ENCODE measurements around the gene SMPD3.
A peak's percentile ranks its signal among the peaks of the same experiment; 100 is the strongest.

Gene SMPD3

DNA sequence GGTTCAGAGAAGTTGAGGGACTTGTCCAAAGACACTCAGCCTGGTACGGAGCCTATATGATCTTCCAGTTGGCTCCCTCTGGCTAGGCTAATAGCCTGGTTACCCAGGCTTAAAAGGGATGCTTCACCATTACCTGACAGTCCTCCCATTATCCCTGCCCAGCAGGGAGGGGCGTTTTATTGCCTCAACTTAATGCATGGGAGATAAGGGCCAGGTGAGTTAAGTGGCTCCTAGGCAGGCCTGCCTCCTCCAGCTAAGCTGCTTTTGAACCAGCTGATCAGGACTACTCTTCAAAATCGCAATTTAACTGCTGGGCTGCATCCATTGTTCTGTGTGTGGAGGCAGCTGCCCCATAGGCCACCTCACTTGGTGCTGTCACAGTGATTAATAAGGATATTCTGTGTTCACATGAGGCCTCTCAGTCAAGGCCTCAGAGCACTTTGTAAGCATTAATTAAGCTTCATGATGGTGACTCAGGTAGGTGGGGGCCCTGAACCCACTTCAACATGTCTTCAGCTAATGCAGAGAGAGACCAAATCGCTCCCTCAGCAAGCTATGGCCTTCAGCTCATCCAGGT is 27.9 kb downstream of the SMPD3 start:
- Mint-ChIP-seq H3K4me1 (ENCODE audit: low read depth in 2 of 2) (peaks cover 29 to 36% of the 10 kb centered on the region in 2 donors), H3K9me3 (no peaks in the 10 kb centered on the region), H3K36me3 (ENCODE audit: insufficient read depth) (no peaks in the 10 kb centered on the region)

DNA sequence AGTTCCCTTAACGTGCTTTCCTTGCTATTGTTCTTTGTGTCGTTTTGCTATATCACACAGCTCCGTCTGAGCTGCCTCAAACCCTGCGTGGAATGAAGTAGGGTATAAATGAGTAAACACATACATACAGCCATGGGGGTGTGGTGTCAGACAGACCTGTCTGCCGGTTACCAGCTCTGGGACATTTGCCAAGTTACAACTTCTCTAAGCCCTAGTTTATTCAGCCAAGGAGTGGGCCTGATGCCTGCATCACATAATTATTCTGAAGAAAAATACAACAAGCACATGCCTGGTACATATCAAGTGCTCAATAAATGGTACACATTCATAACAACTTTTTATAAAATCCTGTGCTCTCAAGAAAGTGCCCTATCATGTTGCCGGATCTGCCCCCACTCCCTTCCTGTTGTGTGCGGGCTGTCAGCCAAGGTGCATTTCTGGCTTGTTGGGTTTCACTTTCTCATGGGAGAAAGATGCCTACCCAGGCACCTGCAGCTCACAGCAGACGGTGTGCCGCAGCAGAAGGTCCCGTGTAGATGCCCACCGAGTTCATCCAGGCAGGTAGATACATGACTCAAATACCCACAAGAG is 30.5 kb downstream of the SMPD3 start:
- Mint-ChIP-seq H3K9me3 (no peaks in the 10 kb centered on the region), H3K27me3 (no peaks in the 10 kb centered on the region), H3K36me3 (ENCODE audit: insufficient read depth) (no peaks in the 10 kb centered on the region), H3K27ac (peak overlapping the region; percentile 84 to 99), H3K4me3 (peak overlapping the region; percentile 76 to 80), H3K4me1 (ENCODE audit: low read depth in 2 of 2) (peaks cover 35 to 40% of the 10 kb centered on the region in 2 donors)
- peak; percentile 88 for ATAC-seq (replicated peaks)
- DNase-seq = peak; percentile 57 to 70 (median 62)

More for the DNA sequence above, 27.9 kb downstream of the SMPD3 start:
- DNase-seq (no peak), ATAC-seq (replicated peaks) (no peak)
- Mint-ChIP-seq H3K27ac (peak overlapping the region in 1 of 2 donors; percentile 99), H3K4me3 (no peak overlapping the region), H3K27me3 (no peaks in the 10 kb centered on the region)

DNA sequence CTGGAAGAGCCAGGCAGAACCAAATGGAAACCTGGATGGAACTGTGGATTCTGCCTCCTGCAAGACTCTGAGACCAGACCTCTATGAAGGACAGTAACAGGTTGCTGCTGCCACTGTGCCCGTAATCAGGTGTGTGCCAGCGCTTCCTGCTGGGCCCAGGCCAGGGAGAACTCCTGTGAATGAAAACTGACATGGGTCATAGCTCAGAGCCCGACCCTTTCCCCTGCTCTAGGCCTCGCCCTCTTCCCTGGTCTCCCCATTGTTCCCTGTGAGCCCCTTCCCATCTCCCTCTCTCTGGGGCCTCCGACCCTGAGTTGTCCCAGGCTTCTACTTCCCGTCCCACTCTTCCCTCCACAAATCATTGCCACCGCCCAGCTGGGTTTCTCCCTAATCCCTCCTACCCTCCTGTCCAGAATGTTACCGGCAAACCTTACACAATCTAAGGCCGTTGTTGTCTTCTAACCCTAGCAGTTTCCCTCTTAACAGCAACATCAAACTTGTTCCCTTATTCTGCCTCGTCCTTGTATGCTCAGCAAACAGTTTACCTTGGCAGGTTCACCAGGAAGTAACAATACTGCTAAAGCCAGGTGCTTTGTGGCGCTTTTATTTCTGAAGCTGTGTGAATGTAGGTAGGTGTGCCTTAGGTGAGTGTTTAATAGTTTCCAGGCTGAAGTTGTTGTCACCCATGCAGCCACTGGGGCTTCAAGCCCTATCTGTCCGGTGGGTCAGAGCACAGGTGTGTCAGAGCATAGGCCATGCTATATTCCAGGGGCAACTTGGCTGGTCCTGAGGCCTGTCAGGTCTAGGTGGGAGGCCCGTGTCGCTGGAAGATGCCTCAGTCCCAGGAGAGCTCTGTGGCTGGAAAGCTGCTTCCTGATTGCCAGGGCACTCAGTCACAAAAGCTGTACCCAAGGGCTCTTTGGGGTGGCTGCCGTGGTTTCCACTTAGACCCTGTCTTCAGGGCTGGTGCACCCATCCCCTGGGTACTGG is 32.0 kb downstream of the SMPD3 start:
- DNase-seq (no peak), ATAC-seq (replicated peaks) (no peak)
- no peaks in the 10 kb centered on the region for H3K9me3 Mint-ChIP-seq
- H3K36me3 Mint-ChIP-seq (ENCODE audit: insufficient read depth) = no peaks in the 10 kb centered on the region
- H3K27ac Mint-ChIP-seq = peak overlapping the region; percentile 84 to 99
- no peaks in the 10 kb centered on the region for H3K27me3 Mint-ChIP-seq
- H3K4me1 Mint-ChIP-seq (ENCODE audit: low read depth in 2 of 2) = peaks cover 41 to 46% of the 10 kb centered on the region in 2 donors
- peak overlapping the region in 1 of 2 donors; percentile 76 for H3K4me3 Mint-ChIP-seq

DNA sequence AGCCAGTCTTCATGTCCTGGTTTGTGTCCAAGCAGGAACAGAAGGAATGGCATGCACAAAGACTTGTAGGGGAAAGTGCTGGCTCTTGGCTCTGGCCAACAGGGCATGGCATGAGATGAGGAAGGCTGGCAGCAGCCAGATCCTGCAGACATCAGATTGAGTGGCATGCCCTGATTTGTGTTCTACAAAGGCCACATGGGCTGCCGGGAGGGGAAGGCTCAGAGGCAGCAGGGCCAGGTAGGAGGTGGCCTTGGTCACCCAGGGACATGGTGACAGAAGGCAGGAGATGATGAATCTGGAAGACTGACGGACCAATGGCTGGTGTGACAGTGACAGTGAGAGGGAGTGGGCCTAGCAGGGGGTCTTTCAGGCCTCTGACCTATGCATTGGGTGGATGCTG is 33.7 kb downstream of the SMPD3 start:
- no peaks in the 10 kb centered on the region for H3K27me3 Mint-ChIP-seq
- DNase-seq (no peak), ATAC-seq (replicated peaks) (no peak)
- peaks cover 51 to 57% of the 10 kb centered on the region in 2 donors for H3K4me1 Mint-ChIP-seq (ENCODE audit: low read depth in 2 of 2)
- H3K9me3 Mint-ChIP-seq = no peaks in the 10 kb centered on the region
- no peak overlapping the region for H3K4me3 Mint-ChIP-seq
- peak overlapping the region; percentile 9 to 93 for H3K27ac Mint-ChIP-seq
- H3K36me3 Mint-ChIP-seq (ENCODE audit: insufficient read depth) = no peaks in the 10 kb centered on the region

DNA sequence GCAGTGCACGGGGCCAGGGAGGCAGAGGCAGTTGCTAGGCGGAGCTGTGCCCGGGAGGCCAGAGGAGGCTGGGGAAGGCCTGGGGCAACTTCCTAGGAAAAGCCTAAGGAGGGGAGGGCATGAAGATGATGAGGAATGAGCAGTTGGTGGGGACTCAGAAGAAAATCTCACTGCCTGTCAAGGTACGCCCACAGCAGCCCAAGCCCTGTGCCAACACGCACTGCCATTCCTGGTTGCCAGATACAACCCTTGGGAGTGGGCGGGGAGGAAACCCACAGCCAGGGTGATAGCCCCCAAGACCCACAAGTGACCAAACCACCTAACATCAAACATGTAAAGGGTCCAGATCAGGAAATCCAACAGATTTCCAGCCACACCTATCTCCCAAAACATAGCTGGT is 36.2 kb downstream of the SMPD3 start:
- peaks cover under 1 to 1% of the 10 kb centered on the region in 2 donors for H3K27me3 Mint-ChIP-seq
- H3K9me3 Mint-ChIP-seq = no peaks in the 10 kb centered on the region
- no peak for ATAC-seq (replicated peaks)
- H3K4me3 Mint-ChIP-seq = no peak overlapping the region
- DNase-seq = no peak
- peak overlapping the region in 1 of 2 donors; percentile 57 for H3K27ac Mint-ChIP-seq
- peaks cover 32 to 33% of the 10 kb centered on the region in 2 donors for H3K4me1 Mint-ChIP-seq (ENCODE audit: low read depth in 2 of 2)
- no peaks in the 10 kb centered on the region for H3K36me3 Mint-ChIP-seq (ENCODE audit: insufficient read depth)

DNA sequence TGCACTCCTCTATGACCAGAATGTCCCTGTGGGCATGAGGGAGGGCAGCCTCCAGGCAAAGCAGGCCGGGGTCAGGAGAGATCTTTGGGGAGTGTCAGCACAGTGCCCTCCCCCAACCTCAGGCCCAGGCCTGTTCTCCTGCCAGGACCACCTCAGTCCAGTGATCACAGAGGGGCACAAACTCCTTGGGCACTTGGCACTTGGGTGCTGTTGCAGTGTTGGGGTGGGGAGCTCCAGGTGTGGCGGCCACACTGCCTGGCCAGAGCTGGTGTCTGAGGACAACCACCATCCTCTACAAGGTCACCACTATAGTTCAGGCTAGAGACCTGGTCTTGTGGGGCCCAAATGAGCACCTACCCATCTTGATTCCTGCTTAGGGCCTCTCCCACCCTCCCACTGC is 37.2 kb downstream of the SMPD3 start:
- H3K36me3 Mint-ChIP-seq (ENCODE audit: insufficient read depth) = no peaks in the 10 kb centered on the region
- H3K4me1 Mint-ChIP-seq (ENCODE audit: low read depth in 2 of 2) = peaks cover 23 to 24% of the 10 kb centered on the region in 2 donors
- H3K9me3 Mint-ChIP-seq = no peaks in the 10 kb centered on the region
- H3K27ac Mint-ChIP-seq = peak overlapping the region; percentile 57 to 58
- ATAC-seq (replicated peaks) (no peak), DNase-seq (no peak)
- H3K4me3 Mint-ChIP-seq = peak overlapping the region in 1 of 2 donors; percentile 31
- H3K27me3 Mint-ChIP-seq = peaks cover 8 to 10% of the 10 kb centered on the region in 2 donors

DNA sequence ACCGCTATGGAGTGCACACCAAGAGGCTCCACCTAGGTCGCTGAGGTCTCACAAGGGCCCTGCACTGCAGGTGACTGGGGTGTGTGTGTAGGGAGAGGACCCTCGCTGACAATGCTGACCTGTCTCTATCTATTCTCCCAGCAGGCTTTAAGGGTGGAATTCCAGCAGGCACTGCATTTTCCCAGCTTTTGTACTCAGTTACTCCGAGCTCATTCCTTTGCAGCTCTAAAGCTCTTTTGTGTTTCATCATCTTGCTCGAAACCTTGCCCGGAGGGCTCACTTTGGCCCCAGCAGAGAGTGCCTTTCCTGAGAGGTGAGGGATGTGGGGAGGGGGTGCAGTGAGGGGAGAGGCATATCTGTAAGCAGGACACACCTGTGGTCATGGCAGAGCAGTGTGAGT is 39.3 kb downstream of the SMPD3 start:
- no peak for DNase-seq
- H3K4me1 Mint-ChIP-seq (ENCODE audit: low read depth in 2 of 2) = peaks cover 16 to 18% of the 10 kb centered on the region in 2 donors
- H3K9me3 Mint-ChIP-seq = no peaks in the 10 kb centered on the region
- no peak for ATAC-seq (replicated peaks)
- no peak overlapping the region for H3K27ac Mint-ChIP-seq
- H3K4me3 Mint-ChIP-seq = no peak overlapping the region
- H3K36me3 Mint-ChIP-seq (ENCODE audit: insufficient read depth) = no peaks in the 10 kb centered on the region
- peaks cover 8 to 10% of the 10 kb centered on the region in 2 donors for H3K27me3 Mint-ChIP-seq

DNA sequence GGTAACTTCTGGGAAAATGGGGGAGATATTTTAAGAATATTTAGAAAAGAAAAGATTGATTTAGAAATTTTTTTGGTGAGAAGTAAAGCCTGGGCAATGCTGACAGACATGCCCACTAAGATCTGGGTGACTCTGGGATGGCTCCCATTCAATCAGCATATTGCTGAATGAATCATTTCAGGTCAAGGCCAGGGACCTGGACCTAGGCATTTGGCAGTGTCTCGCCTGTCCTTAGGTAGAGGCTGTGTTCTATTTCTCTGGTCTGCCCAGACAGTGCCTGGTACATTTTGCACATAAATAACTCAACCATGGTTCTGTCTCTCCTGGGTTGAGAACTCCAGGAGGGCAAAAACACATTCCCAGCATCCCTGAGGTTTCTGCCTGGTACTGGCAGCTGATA is 39.9 kb downstream of the SMPD3 start:
- H3K9me3 Mint-ChIP-seq = no peaks in the 10 kb centered on the region
- peaks cover 8 to 10% of the 10 kb centered on the region in 2 donors for H3K27me3 Mint-ChIP-seq
- peaks cover 16 to 18% of the 10 kb centered on the region in 2 donors for H3K4me1 Mint-ChIP-seq (ENCODE audit: low read depth in 2 of 2)
- no peak for DNase-seq
- no peak overlapping the region for H3K27ac Mint-ChIP-seq
- no peak for ATAC-seq (replicated peaks)
- H3K4me3 Mint-ChIP-seq = no peak overlapping the region
- H3K36me3 Mint-ChIP-seq (ENCODE audit: insufficient read depth) = no peaks in the 10 kb centered on the region

DNA sequence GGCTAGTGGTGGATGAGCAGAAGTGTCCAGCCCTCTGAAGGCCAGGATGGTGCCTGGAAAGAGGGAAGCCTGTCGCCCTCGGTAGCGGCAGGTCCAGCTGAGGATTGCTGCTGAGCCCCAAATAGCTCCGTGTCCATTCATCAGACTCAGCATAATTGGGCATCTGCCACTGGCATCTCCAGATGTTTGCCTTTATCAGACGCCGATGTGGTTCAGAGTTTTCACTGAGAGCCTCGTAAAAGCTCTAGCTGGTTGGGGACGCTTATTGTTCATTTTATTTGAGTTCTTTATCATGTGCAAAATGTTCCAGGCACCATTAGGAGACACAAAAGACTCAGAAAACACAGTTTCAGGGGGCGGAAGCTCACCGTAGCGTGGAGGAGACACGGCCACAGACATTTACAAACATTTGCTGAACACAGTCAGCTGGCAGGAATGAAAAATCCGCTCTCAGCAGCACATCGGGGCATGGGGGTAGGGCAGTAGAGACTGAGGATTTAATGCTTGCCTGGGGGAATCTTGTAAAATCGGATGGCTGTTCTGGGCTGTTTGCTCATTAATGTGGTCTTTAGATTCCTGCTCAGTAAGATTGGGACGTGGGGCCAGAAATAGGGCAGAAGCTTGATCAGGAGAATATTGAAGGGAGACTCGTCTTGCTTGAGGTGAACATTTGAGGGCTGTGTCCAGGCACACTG is 41.7 kb downstream of the SMPD3 start:
- ATAC-seq (replicated peaks) (no peak), DNase-seq (no peak)
- H3K4me1 Mint-ChIP-seq (ENCODE audit: low read depth in 2 of 2) = peaks cover 13 to 15% of the 10 kb centered on the region in 2 donors
- H3K27me3 Mint-ChIP-seq = peaks cover 8 to 10% of the 10 kb centered on the region in 2 donors
- H3K4me3 Mint-ChIP-seq = no peak overlapping the region
- no peak overlapping the region for H3K27ac Mint-ChIP-seq
- no peaks in the 10 kb centered on the region for H3K36me3 Mint-ChIP-seq (ENCODE audit: insufficient read depth)
- no peaks in the 10 kb centered on the region for H3K9me3 Mint-ChIP-seq

DNA sequence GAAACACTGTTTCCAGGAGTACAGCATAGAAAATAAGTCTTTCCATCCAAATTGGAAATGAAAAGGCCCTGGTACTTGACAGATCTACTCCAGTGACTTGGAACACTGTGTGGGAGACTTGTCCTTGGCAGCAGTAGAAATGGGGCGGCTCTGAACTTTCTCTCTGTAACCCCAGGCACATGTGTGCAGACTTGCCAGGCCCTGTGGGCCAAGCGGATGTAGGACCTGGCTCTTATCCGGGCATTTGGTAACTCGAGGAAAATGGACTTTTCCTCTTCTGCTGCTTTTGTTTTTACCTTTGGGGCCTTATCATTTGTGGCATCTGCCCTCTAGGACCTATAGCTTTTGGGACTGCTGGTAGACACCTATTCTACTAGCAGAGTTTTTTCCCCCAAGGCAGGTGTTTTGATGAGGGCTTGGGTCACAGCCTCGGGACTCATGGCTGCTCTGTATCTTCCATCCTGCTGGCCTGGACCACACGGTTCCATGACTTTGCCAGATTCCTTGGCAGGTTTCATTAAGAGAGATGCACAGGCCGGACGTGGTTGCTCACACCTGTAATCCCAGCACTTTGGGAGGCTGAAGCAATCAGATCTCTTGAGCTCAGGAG is 43.5 kb downstream of the SMPD3 start:
- peaks cover 0 to 12% of the 10 kb centered on the region in 2 donors for H3K4me1 Mint-ChIP-seq (ENCODE audit: low read depth in 2 of 2)
- H3K27ac Mint-ChIP-seq = no peak overlapping the region
- ATAC-seq (replicated peaks) = no peak
- no peaks in the 10 kb centered on the region for H3K9me3 Mint-ChIP-seq
- peaks cover 2% of the 10 kb centered on the region for H3K36me3 Mint-ChIP-seq (ENCODE audit: insufficient read depth)
- DNase-seq = no peak
- peaks cover 8 to 10% of the 10 kb centered on the region in 2 donors for H3K27me3 Mint-ChIP-seq
- H3K4me3 Mint-ChIP-seq = no peak overlapping the region

DNA sequence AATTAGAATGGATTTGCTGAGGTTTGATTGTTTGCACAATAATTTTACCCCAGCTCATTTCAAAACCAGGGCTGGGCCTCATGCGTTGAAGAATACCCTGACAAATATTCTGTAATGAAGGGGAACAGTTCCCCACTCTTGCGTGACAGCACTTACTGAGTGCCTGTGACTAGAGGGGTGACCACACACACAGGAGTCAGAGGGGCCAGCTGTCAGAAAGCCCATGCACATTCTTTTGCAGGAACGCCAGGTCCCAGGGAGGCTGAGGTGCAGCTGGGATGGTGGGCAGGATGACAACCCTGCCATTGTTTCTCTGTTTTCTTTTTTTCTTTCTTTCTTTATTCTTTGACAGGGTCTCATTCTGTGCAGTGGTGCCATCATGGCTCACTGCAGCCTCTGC is 44.6 kb downstream of the SMPD3 start:
- Mint-ChIP-seq H3K27me3 (peaks cover 8 to 10% of the 10 kb centered on the region in 2 donors), H3K27ac (no peak overlapping the region), H3K4me3 (no peak overlapping the region), H3K4me1 (ENCODE audit: low read depth in 2 of 2) (peaks cover 0 to 9% of the 10 kb centered on the region in 2 donors), H3K9me3 (no peaks in the 10 kb centered on the region), H3K36me3 (ENCODE audit: insufficient read depth) (peaks cover 3% of the 10 kb centered on the region)
- DNase-seq = no peak
- no peak for ATAC-seq (replicated peaks)

DNA sequence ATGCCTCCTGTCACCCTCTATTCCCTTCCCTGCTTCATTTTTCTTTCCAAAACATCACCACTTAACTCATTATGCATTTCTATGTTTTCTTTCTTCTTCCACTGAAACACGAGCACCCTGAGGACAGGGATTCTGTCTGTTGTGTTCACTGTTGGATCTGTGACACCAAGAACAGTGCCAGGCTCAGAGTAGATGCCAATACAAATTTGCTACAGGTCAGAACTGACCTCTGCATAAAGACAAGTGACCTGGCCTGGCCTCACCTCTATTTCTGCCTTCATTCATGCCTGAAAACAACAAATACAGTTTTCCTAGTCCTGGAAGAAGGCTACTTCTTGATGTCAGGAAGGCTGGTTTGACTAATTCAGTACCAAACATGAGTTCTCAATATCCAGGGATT is 45.1 kb downstream of the SMPD3 start:
- ATAC-seq (replicated peaks) = no peak
- DNase-seq = no peak
- Mint-ChIP-seq H3K9me3 (no peaks in the 10 kb centered on the region), H3K36me3 (ENCODE audit: insufficient read depth) (peaks cover 3% of the 10 kb centered on the region), H3K4me3 (no peak overlapping the region), H3K27ac (no peak overlapping the region), H3K27me3 (peaks cover 8 to 10% of the 10 kb centered on the region in 2 donors), H3K4me1 (ENCODE audit: low read depth in 2 of 2) (peaks cover 0 to 9% of the 10 kb centered on the region in 2 donors)

DNA sequence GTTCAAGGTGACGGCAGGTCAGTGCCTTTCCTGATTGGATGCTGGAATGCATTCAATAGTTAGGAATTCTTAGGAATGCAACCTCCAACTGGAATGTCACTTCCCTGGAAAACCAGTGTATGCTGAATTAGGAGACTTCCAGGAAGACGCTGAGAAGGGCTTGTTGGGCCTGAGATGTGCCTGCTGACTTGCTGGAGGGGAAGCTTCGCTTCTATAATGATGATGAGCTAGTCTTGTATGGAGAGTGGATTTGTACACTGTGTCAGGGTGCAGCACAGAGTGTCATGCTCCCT is 45.6 kb downstream of the SMPD3 start:
- Mint-ChIP-seq H3K4me1 (ENCODE audit: low read depth in 2 of 2) (peaks cover 0 to 10% of the 10 kb centered on the region in 2 donors), H3K27ac (no peak overlapping the region), H3K4me3 (no peak overlapping the region), H3K27me3 (peaks cover 8 to 10% of the 10 kb centered on the region in 2 donors), H3K9me3 (no peaks in the 10 kb centered on the region), H3K36me3 (ENCODE audit: insufficient read depth) (peaks cover 3% of the 10 kb centered on the region)
- no peak for DNase-seq
- no peak for ATAC-seq (replicated peaks)

Measured in effector memory CD8-positive, alpha-beta T cell (primary cell).